BJ (cell line): ENCODE data around the gene LYSMD3. TPM values are rescaled to one million over a fixed set of nuclear protein-coding genes. Genes with fewer than 3 reads are reported as not detected.

Source experiments
- CTCF ChIA-PET: fragments of 350-600 bp; formaldehyde crosslinking; extraction: SDS; loops from one replicate; lab custom pipeline; 2021; ENCODE audit warnings: antibody characterized with exemption, inconsistent platforms; lab: Yijun Ruan, JAX
- POLR2A ChIA-PET: fragments of 300-600 bp; sonication (Branson Sonifier 250); formaldehyde crosslinking; extraction: SDS; loops from one replicate; lab custom pipeline; 2021; ENCODE audit warnings: antibody characterized with exemption; lab: Charles Lee
- DNase-seq: peaks from one replicate; pipeline ENCODE4 v3.0.0-alpha.2; 2011; ENCODE audit warnings: low read depth
- H3K27me3 ChIP-seq: 2 replicates; pipeline ENCODE4 v1.6.0; 2011; ENCODE audit warnings: low read length; ENCODE audit not compliant: control insufficient read depth, insufficient read depth
- H3K36me3 ChIP-seq: 2 replicates; pipeline ENCODE4 v1.5.1; 2011; ENCODE audit warnings: low read length; ENCODE audit not compliant: control insufficient read depth, insufficient read depth
- H3K4me3 ChIP-seq: 2 replicates; pipeline ENCODE4 v1.5.1; 2011; ENCODE audit warnings: low read depth, mild to moderate bottlenecking, control low read depth, low read length
- CTCF ChIP-seq: IDR thresholded peaks from 2 replicates; pipeline ENCODE4 v1.5.1; 2011; ENCODE audit warnings: low read depth, mild to moderate bottlenecking, control low read depth, inconsistent platforms, low read length, moderate library complexity; ENCODE audit not compliant: insufficient read depth
- polyA plus RNA-seq: library from polyadenylated mRNA; depleted of rRNA; stranded (reverse); fragments of >200 nt; gene quantifications from 2 replicates; pipeline ENCODE4 v1.2.3, GENCODE V29; 2011

Gene LYSMD3
- polyA plus RNA-seq, 1 experiment: 5.5 TPM

- H3K36me3 ChIP-seq: no peaks in the 10 kb centered on the region
- ChIA-PET POLR2A (no interaction called here), CTCF (no interaction called here)
- no peaks in the 10 kb centered on the region for H3K27me3 ChIP-seq
- H3K4me3 ChIP-seq: no peak overlapping the region
- TF ChIP-seq CTCF: no peak
- DNase-seq: no peak
Measured at GRCh38 chr5:90494043-90494442, 35.3 kb downstream of the LYSMD3 start.

GRCh38 chr5:90488791-90489190, 40.6 kb downstream of the LYSMD3 start:
- POLR2A ChIA-PET: no interaction called here
- Histone ChIP-seq H3K36me3 (no peaks in the 10 kb centered on the region), H3K4me3 (no peak overlapping the region), H3K27me3 (no peaks in the 10 kb centered on the region)
- CTCF ChIA-PET: interaction anchor here (1.2 kb wide), 1 partner anchor 9 kb away, joined by 3 read pairs; no protein-coding TSS in a partner anchor
- no peak for TF ChIP-seq CTCF
- peak; percentile 61 for DNase-seq

- CTCF ChIA-PET: interaction anchor here (0.6 kb wide), 1 partner anchor 28 kb away, joined by 4 read pairs; no protein-coding TSS in a partner anchor
- no peaks in the 10 kb centered on the region for H3K36me3 ChIP-seq
- H3K4me3 ChIP-seq: no peak overlapping the region
- TF ChIP-seq CTCF: no peak
- DNase-seq: no peak
- H3K27me3 ChIP-seq: no peaks in the 10 kb centered on the region
- POLR2A ChIA-PET: no interaction called here
Measured at GRCh38 chr5:90484540-90484939, 44.8 kb downstream of the LYSMD3 start.

- CTCF ChIA-PET: interaction anchor here (0.7 kb wide), 1 partner anchor 9 kb away, joined by 4 read pairs; the partner anchor contains the start of genes MBLAC2 and POLR3G
Measured at GRCh38 chr5:90483206-90483605, 46.2 kb downstream of the LYSMD3 start.

GRCh38 chr5:90480699-90481098, 48.7 kb downstream of the LYSMD3 start:
- Histone ChIP-seq H3K4me3 (no peak overlapping the region), H3K27me3 (no peaks in the 10 kb centered on the region), H3K36me3 (no peaks in the 10 kb centered on the region)
- ChIA-PET CTCF (interaction anchor here (1.0 kb wide), 1 partner anchor 8 kb away, joined by 3 read pairs; no protein-coding TSS in a partner anchor), POLR2A (no interaction called here)
- TF ChIP-seq CTCF: no peak
- no peak for DNase-seq

More at GRCh38 chr5:90483206-90483605, 46.2 kb downstream of the LYSMD3 start:
- no peaks in the 10 kb centered on the region for H3K27me3 ChIP-seq
- no peak for TF ChIP-seq CTCF
- no peak overlapping the region for H3K4me3 ChIP-seq
- DNase-seq: no peak
- POLR2A ChIA-PET: no interaction called here
- no peaks in the 10 kb centered on the region for H3K36me3 ChIP-seq
